Tibial nerve (tissue), 4 donors: ENCODE data around the gene NT5M.
A peak's percentile ranks its signal among the peaks of the same experiment; 100 is the strongest.

ENCODE experiments used
- CTCF ChIP-seq, 5 experiments: fragments of 200-600 bp in 3 of 5; fragments of 450-650 bp in 2 of 5; sonication (generic) in 3 of 5; IDR thresholded peaks; one replicate each; pipeline ENCODE4 v1.5.1; 2016 to 2019; ENCODE audit warnings: antibody characterized with exemption in 5 of 5, mild to moderate bottlenecking in 3 of 5, moderate library complexity in 2 of 5
- EP300 ChIP-seq, 2 donors: sonication (generic); formaldehyde crosslinking; IDR thresholded peaks; one replicate each; pipeline ENCODE4 v1.6.1; 2017; ENCODE audit warnings: antibody characterized with exemption in 2 of 2, mild to moderate bottlenecking in 1 of 2
- POLR2A ChIP-seq, 2 donors: fragments of 450-650 bp; IDR thresholded peaks; one replicate each; pipeline ENCODE4 v1.6.1; 2017; ENCODE audit warnings: antibody characterized with exemption in 2 of 2, mild to moderate bottlenecking in 2 of 2, moderate library complexity in 2 of 2

- TF ChIP-seq CTCF (IDR thresholded peaks at IDR 0.05) (no peak), POLR2A (IDR thresholded peaks at IDR 0.05) (no peak), EP300 (IDR thresholded peaks at IDR 0.05) (peak in 1 of 2 donors; percentile 80)
These were observed 76.2 kb downstream of the NT5M start for GRCh38 chr17:17379197-17379991.
